OCI-LY3 (cell line): ENCODE results near the gene TXNDC9.

Experiments
- H2AFZ ChIP-seq: fragments of 200-600, 300-600 bp; shearing (Covaris generic); 2 replicates; pipeline ENCODE4 v1.6.0; 2014; ENCODE audit warnings: antibody characterized with exemption, low read depth, low read length
- H3K27ac ChIP-seq: fragments of 200-600, 300-600 bp; sonication (generic); 2 replicates; pipeline ENCODE4 v1.5.1; 2014; ENCODE audit warnings: mild to moderate bottlenecking, low read length, moderate library complexity, mixed read lengths
- H3K27me3 ChIP-seq: fragments of 200-600, 300-600 bp; sonication (generic); 2 replicates; pipeline ENCODE4 v1.6.1; 2014; ENCODE audit warnings: low read depth, low read length, mixed read lengths
- H3K36me3 ChIP-seq: fragments of 200-600, 300-600 bp; sonication (generic); replicated peaks from 2 replicates; pipeline ENCODE3; 2014; ENCODE audit warnings: low read depth, low read length, mixed read lengths
- H3K4me1 ChIP-seq: fragments of 300-600, 200-600 bp; sonication (generic); 2 replicates; pipeline ENCODE4 v1.6.1; 2014; ENCODE audit warnings: low read length, mixed read lengths
- H3K4me2 ChIP-seq: fragments of 200-600, 300-600 bp; sonication (generic); 2 replicates; pipeline ENCODE4 v1.6.1; 2014; ENCODE audit warnings: low read length, mixed read lengths
- H3K4me3 ChIP-seq: fragments of 300-600, 200-600 bp; sonication (generic); 2 replicates; pipeline ENCODE4 v1.5.1; 2014; ENCODE audit warnings: antibody characterized with exemption, mild to moderate bottlenecking, low read length, moderate library complexity
- H3K79me2 ChIP-seq: fragments of 300-600, 200-600 bp; shearing (Covaris generic); 2 replicates; pipeline ENCODE4 v1.6.1; 2014; ENCODE audit warnings: mild to moderate bottlenecking, low read length, mixed read lengths
- H3K9ac ChIP-seq: fragments of 300-600, 200-600 bp; shearing (Covaris generic); 2 replicates; pipeline ENCODE4 v1.6.0; 2014; ENCODE audit warnings: mild to moderate bottlenecking, low read length, moderate library complexity
- H3K9me3 ChIP-seq: fragments of 200-600, 300-600 bp; shearing (Covaris generic); 2 replicates; pipeline ENCODE4 v1.6.1; 2014; ENCODE audit warnings: low read length, mixed read lengths; ENCODE audit not compliant: insufficient read depth
- H4K20me1 ChIP-seq: fragments of 200-600, 300-600 bp; sonication (generic); 2 replicates; pipeline ENCODE4 v1.6.1; 2016; ENCODE audit warnings: low read length, mixed read lengths; ENCODE audit not compliant: insufficient read depth
- CTCF ChIP-seq: fragments of 200-600, 300-600 bp; sonication (generic); IDR thresholded peaks from 2 replicates; pipeline ENCODE4 v1.5.1; 2014; ENCODE audit warnings: antibody characterized with exemption, low read length, low read depth
- EZH2phosphoT487 ChIP-seq: fragments of 200-600 bp; shearing (Covaris generic); IDR thresholded peaks from 2 replicates; pipeline ENCODE4 v1.6.1; 2018; ENCODE audit warnings: antibody characterized with exemption, mixed run types, low read depth

Gene TXNDC9

GRCh38 chr2:99340669-99341236 lies 4.6 kb upstream of the TXNDC9 start:
- no peak overlapping the region for H3K27ac ChIP-seq
- H4K20me1 ChIP-seq = peaks cover 33% of the 10 kb centered on the region
- no peak overlapping the region for H3K4me3 ChIP-seq
- H3K36me3 ChIP-seq = no peaks in the 10 kb centered on the region
- no peak overlapping the region for H2AFZ ChIP-seq
- H3K4me1 ChIP-seq = peaks cover 7% of the 10 kb centered on the region; the same call in 1 of the 2 replicates
- H3K4me2 ChIP-seq = no peak overlapping the region
- H3K79me2 ChIP-seq = peaks cover 89% of the 10 kb centered on the region
- TF ChIP-seq EZH2phosphoT487 = no peak
- TF ChIP-seq CTCF = no peak
- no peak overlapping the region for H3K9ac ChIP-seq
- no peaks in the 10 kb centered on the region for H3K9me3 ChIP-seq
- no peaks in the 10 kb centered on the region for H3K27me3 ChIP-seq

GRCh38 chr2:99338029-99338585 lies 2.0 kb upstream of the TXNDC9 start:
- Histone ChIP-seq H4K20me1 (peaks cover 28% of the 10 kb centered on the region), H3K27ac (peak overlapping the region; percentile 76), H2AFZ (peak overlapping the region; percentile 79)

GRCh38 chr2:99337113-99338028 lies 1.2 kb upstream of the TXNDC9 start, which contains the start of gene EIF5B:
TSS of gene EIF5B (plus strand) at chr2:99337389. CDS start at chr2:99337555, 166 bp downstream.
- Histone ChIP-seq H3K27ac (peak within 1 kb of the TSS; percentile 76), H3K4me2 (peak within 1 kb of the TSS; percentile 85), H3K4me3 (peak within 1 kb of the TSS; percentile 89), H3K4me1 (peaks cover 13% of the 10 kb centered on the region), H3K9me3 (no peaks in the 10 kb centered on the region), H2AFZ (peak within 1 kb of the TSS; percentile 85), H3K27me3 (no peaks in the 10 kb centered on the region), H3K79me2 (peaks cover 83% of the 10 kb centered on the region), H3K36me3 (peaks cover 3% of the 10 kb centered on the region), H3K9ac (peak within 1 kb of the TSS; percentile 84), H4K20me1 (peaks cover 28% of the 10 kb centered on the region)
- TF ChIP-seq EZH2phosphoT487 (no peak), CTCF (peak; percentile 71)

More at GRCh38 chr2:99338029-99338585, 2.0 kb upstream of the TXNDC9 start:
- no peak for TF ChIP-seq CTCF
- no peak for TF ChIP-seq EZH2phosphoT487
- Histone ChIP-seq H3K4me2 (peak overlapping the region; percentile 73), H3K36me3 (no peaks in the 10 kb centered on the region), H3K79me2 (peaks cover 89% of the 10 kb centered on the region), H3K4me3 (peak overlapping the region; percentile 89), H3K4me1 (peaks cover 13% of the 10 kb centered on the region), H3K9ac (peak overlapping the region; percentile 84), H3K27me3 (no peaks in the 10 kb centered on the region), H3K9me3 (no peaks in the 10 kb centered on the region)

GRCh38 chr2:99336804-99337112 lies 625 bp upstream of the TXNDC9 start:
- TF ChIP-seq CTCF (no peak), EZH2phosphoT487 (no peak)
- Histone ChIP-seq H3K79me2 (peaks cover 77% of the 10 kb centered on the region), H3K9me3 (no peaks in the 10 kb centered on the region), H3K27ac (peak overlapping the region; percentile 76), H3K4me1 (peaks cover 13% of the 10 kb centered on the region), H3K4me3 (peak overlapping the region; percentile 89), H2AFZ (peak overlapping the region; percentile 85), H4K20me1 (peaks cover 26% of the 10 kb centered on the region), H3K36me3 (peaks cover 7% of the 10 kb centered on the region), H3K9ac (peak overlapping the region; percentile 63), H3K4me2 (peak overlapping the region; percentile 85), H3K27me3 (no peaks in the 10 kb centered on the region)
